ENCODE results near the gene TXNDC11.

- TF ChIP-seq, protein P1, sequence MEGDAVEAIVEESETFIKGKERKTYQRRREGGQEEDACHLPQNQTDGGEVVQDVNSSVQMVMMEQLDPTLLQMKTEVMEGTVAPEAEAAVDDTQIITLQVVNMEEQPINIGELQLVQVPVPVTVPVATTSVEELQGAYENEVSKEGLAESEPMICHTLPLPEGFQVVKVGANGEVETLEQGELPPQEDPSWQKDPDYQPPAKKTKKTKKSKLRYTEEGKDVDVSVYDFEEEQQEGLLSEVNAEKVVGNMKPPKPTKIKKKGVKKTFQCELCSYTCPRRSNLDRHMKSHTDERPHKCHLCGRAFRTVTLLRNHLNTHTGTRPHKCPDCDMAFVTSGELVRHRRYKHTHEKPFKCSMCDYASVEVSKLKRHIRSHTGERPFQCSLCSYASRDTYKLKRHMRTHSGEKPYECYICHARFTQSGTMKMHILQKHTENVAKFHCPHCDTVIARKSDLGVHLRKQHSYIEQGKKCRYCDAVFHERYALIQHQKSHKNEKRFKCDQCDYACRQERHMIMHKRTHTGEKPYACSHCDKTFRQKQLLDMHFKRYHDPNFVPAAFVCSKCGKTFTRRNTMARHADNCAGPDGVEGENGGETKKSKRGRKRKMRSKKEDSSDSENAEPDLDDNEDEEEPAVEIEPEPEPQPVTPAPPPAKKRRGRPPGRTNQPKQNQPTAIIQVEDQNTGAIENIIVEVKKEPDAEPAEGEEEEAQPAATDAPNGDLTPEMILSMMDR (IDR thresholded peaks at IDR 0.05) = no peak
- no peak for TF ChIP-seq POLR2A (IDR thresholded peaks at IDR 0.05)
Measured at GRCh38 chr16:11682655-11683096, 60.0 kb downstream of the TXNDC11 start.

Data from lower leg skin (tissue), 3 donors.